Left hindlimb (tissue), 1 donor: Measurements from ENCODE around the gene ZMYM3.
"Not testable (repeated sequence)": the region's sequence is repeated elsewhere in the genome, so short reads cannot be mapped to it uniquely, and the experiment has no call there.

ENCODE experiments used
- DNase-seq: peaks from one replicate; pipeline ENCODE4 v3.0.0-alpha.2; 2018

ZMYM3 gene

DNA sequence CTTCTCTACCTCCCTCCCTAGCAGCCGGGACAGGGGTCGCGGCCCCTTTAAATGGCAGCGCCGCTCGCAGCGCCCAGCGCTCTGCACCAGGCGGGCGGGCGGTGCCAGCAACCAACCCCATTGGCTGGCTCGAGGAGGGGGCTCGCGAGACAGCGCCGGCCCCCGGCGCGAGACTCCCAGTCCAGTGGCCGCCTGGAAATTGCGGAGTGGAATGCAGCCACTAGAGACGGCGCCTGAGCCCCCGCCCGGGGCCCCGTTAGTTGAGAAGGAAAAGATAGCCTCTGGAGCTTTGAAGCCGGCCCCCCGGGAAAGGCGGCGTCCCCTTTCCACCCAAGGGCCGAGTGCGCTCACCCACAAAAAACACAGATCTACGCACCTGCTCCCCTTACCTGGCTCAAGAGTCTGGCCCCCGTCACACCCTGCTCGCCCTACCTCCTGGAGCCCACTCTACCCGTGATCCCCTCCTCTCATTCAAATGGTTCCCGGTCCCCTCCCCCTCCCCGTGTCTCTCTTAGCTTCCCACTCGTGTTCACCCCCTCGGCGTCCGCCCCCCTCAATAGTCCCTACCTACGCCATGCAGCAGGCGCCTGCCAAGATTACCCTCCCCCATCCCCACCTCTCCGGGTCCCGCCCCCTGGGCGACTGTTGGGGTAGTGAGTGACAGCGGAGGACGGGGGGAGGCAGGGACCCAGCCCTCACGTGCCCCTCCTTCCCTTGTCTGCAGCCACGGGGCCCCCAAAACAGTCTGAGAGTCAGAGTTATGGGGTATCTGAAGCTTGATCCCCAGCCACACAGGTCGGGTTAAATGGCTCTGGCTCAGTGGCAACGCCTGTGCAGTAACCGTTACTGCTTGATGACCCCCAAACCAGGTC lies at the start of gene ZMYM3:
TSS of gene ZMYM3 (minus strand) at position 49 of the 872 bp plus-strand sequence. CDS start 885 bp downstream, outside the sequence.
- peak; percentile 91 for DNase-seq

DNA sequence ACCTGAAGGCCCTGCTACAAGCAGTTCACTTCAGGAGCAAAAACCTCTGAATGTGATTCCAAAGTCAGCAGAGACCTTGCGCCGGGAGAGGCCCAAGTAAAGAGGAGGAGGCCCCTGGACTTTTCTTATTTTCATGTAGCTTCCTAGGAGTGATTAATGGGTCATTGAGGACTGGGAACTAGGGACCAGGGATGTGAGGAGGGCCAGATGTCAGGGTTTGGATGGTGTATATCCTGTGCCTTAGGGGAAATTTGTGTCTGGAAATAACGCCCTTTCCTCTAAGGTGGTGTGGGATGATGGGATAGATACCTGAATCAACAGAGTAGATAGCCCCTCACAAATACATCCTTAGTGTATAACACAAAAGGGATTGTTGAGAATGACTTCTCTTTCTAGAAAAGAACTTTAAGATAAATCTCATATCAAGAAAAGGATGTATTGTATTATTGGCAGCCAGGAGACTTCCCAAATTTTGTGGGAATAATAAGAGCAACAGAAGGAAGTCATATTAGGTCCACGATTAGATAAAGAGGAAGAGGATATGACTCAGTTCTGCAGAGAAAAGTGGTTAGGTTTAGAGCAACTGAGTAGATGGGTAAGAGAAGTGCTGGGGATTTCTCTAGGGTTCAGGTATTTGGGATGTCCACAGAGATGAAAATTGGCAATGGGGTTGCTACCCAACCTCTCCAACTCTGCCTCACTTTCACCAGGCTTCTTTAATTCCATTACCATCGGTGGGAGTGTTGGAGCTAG lies 48.7 kb upstream of the ZMYM3 start:
- no peak for DNase-seq

DNA sequence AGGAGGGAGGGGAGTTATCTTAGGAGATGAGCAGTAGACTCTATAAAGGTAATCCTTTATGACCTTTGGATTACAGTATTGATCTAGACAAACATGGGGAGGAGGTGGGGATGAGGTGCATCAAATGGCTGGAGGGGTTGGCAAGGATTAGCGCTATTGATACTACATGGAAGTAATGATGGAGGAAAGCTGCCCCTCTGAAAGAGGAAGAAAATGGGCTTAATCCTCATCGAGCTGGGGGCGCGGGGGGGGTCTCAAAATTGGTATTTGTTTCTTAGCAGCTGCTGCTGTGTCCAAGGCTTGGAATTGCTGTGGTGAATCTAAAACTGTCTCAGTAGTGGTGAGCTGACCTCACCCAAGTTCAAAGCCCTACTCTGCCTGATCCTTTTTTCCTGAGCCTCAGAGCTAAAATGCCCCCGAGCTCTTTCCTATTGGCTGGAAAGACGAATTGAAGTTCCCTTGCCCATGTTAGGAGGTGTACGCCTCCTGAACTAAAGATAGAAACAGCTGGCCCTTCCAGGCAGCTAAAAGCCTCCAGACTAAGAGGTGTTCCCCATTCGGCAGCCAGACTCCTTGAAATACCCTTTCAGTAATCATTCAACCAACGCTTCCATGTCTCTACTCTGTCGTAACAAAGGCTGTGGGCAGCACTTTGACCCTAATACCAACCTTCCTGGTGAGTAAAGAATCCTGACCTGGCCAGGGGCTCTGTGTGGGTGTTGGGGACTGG lies 47.4 kb upstream of the ZMYM3 start, which contains the start of gene ITGB1BP2:
TSS of gene ITGB1BP2 (plus strand) at position 556 of the 730 bp plus-strand sequence. CDS start at position 613, 57 bp downstream.
- peak; percentile 31 for DNase-seq

DNA sequence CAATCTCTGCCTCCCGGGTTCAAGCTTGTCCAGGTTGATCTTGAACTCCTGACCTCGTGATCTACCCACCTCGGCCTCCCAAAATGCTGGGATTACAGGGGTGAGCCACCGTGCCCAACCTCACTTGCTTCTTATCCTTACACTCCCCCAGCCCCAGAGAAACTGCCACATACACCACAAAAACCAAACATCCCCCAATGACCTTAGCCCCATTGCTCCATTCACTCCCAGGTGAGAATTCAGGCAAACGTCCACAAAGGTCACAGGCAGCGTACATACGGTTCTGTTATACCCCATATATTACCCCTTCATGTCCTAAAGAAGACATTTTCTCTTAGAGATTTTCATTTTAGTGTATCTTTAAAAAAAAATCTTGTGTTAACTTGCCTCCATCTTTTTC lies 46.6 kb upstream of the ZMYM3 start:
- not testable (repeated sequence) for DNase-seq

DNA sequence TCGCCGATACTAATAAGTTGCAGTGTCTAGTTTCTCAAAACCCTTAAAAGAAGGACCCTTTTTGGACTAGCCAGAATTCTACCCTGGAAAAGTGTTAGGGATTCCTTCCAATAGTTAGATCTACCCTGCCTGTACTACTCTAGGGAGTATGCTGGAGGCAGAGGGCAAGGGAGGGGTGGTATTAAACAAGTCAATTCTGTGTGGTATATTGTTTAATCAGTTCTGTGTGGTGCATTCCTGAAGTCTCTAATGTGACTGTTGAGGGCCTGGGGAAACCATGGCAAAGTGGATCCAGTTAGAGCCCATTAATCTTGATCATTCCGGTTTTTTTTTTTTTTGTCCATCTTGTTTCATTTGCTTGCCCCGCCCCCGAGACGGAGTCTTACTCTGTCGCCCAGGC lies 46.1 kb upstream of the ZMYM3 start:
- DNase-seq: not testable (repeated sequence)

DNA sequence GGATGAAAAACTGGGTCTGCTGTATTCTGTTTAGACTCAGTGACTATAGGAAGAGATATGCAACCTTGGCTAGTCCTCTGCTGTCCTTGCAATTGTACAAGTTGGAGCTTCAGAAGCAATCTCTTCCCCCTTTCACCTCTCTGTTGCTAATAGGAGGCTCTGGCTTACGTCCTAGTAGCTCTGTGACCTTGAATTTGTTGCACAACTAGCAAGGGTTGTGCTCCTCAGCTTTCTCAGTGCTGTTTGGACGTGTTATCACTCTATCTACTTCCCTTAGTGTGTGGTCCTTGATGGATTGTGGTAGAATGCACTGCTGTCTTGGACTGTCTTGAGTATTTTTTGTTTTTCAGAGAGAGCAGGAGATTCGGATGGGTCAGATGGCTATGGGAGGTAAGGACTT lies 44.2 kb upstream of the ZMYM3 start:
- no peak for DNase-seq

DNA sequence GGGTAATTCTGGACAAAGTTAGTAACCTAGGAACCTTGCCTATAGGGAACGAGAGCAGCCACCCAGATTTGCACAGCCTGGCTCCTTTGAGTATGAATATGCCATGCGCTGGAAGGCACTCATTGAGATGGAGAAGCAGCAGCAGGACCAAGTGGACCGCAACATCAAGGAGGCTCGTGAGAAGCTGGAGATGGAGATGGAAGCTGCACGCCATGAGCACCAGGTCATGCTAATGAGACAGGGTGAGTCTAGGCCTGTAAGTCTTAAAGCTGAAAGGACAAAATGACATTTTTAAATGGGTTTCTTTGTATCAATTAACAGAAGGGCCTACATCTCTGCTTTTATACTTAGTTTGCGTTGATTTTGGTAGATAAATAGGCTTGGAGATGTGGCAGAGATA lies 42.9 kb upstream of the ZMYM3 start:
- no peak for DNase-seq

DNA sequence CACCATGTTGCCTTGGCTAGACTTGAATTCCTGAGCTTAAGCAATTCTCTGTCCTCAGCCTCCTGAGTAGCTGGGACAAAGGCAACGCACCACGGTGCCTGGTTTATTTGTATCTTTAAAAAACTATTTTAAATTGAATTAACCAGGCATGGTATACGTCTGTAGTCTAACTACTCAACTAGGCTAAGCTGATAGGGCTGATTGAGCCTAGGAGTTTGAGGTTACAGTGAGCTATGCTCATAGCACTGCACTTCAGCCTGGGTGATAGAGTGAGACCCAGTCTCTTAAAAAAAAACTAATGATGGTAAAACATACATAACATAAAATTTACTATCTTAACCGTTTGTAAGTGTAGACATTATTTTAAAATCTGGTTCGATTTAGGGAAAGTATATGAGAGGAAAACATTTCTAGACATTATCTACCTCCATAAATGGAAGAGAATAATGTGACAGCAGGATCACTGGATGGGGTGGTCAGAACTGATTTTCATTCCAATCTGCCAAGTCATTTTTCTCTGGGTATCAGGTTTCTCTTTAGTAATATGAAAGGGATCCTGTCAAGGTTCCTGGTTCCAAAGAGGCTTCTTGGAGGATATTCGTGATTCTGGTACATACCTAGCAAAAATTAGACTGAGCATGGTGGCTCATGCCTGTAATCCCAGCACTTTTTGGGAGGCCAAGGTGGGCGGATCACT lies 38.9 kb upstream of the ZMYM3 start:
- DNase-seq: no peak

DNA sequence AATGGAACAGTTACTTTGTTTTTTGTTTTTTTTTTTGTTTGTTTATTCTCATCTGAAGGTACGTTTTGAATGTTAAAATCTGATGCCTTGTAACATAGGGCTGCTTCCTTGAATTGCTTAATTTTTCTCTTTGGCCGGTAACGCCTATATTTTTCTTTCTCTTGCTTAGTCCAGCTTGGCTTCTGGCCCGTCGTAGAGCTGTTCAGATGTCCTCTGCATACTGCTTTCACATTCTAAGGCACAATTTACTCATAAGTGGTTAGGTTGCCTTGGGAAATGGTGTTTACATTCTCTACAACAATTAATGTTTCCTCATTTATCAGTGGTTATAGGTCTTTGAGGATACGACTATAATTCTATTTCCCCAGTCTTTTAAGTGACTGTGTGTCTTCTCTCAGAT lies 37.4 kb upstream of the ZMYM3 start:
- no peak for DNase-seq

DNA sequence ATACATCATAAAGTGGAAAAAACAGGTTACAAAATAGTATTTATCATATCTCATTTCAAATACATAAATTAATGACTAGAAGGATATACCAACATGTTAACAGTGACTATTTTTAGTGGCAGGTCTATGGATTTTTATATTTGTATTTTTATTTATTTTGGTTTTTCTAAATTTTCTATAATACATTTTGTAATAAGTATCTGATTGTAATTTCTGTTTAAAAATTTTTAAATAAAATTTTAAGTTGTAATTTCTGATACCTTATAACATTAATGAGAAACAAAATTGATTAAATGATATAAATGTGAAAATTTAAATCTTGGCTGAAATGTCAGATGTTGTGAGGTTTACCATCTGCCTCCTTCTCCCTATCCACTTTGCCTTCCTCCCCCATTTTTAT lies 32.0 kb upstream of the ZMYM3 start:
- DNase-seq: no peak

DNA sequence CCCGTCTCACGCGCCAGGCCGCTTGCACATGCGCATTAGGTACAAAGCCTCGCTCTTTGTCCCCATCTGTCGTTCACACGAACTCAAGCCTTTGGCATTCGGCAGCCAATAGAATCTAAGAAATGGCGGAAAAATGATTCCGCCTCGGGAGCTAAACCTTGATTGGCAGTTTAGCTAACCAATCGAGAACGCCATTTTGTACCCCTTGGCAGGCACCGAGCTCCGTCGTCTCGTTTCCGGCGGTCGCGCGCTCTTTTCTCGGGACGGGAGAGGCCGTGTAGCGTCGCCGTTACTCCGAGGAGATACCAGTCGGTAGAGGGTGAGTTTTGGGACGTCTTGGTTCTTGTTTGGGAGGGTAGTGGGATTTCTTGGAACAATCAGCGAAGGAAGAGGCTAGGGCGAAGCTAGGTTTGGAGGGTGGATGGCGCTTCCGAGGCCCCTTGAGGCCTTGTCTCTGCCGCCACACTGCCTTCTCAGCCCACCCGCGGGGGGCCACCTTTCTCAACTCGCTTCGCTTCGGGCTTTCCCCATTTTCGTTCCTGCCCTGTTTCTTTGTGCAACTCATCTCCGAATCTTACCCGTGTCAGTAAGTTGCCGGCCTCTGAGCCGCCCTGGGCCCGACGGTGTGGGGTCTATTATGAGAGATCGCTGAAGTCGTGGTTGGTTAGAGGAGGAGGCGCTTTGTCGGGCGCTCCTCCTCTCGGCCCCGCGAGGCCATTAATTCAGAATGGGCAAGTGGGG lies 29.6 kb upstream of the ZMYM3 start, which contains the start of gene NONO:
TSS of gene NONO (plus strand) at position 233 of the 741 bp plus-strand sequence. CDS start 7,003 bp downstream, outside the sequence.
- DNase-seq: no peak

DNA sequence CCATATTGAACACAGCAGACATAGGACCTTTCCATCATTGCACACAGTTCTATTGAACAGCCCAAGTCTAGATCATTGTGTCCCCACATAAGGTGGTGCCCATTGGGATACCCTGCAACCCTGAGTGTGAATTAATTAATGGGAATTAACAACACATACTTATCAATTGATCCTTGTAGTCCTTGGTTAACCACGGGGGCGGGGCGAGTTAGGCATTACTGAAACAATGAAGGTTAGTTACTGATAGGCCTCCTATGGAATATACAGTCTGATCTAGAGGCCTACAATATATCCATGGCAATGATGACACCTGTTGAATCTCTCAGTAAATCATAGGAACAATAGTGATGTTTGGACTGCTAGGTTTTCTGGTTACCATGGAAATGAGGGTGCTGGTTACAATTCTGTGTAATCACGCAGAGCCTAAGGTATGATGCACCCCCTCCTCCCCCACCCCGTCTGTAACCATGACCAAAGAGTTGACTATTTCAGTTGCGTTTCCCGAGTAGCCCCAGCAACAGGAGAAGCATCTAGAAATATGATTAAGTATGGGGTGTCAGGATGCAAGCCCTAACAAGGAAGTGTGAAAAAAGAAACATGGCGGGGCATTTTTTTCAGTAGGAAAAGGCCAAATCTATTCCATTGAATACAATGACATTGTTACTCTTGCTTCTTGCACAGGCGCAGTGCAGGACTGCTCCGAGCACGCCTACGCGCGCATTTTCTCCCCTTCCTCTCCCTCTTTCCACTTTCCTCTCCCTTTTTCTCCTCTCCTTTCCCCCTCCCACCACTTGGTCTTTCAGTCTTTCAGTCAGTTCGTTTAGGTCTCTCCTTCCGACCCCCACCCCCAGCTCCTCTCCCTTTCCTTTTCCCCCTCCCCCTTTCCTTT lies 28.8 kb upstream of the ZMYM3 start:
- DNase-seq: peak; percentile 92

DNA sequence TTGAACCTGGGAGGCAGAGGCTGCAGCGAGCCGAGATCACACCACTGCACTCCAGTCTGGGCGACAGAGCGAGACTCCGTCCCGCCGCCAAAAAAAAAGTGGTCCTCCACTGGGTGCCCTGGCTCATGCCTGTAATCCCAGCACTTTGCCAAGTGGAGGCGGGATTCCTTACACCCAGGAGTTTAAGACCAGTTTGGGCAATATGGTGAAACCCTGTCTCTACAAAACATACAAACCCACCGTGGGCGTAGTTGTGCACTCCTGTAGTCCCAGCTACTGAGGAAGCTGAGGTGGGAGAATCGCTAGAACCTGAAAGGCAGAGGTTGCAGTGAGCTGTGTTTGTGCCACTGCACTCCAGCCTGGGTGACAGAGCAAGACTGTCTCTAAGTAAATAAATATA lies 27.4 kb upstream of the ZMYM3 start:
- DNase-seq: not testable (repeated sequence)

DNA sequence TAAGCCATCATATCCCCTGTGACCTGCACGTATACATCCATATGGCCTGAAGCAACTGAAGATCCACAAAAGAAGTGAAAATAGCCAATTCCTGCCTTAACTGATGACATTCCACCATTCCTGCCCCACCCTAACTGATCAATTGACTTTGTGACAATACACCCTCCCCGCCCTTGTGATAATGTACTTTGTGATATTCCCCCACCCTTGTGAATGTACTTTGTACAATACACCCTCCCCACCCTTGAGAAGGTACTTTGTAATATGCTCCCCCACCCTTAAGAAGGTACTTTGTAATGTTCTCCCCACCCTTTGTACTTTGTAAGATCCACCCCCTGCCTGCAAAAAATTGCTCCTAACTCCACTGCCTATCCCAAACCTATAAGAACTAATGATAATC lies 18.4 kb upstream of the ZMYM3 start:
- not testable (repeated sequence) for DNase-seq

DNA sequence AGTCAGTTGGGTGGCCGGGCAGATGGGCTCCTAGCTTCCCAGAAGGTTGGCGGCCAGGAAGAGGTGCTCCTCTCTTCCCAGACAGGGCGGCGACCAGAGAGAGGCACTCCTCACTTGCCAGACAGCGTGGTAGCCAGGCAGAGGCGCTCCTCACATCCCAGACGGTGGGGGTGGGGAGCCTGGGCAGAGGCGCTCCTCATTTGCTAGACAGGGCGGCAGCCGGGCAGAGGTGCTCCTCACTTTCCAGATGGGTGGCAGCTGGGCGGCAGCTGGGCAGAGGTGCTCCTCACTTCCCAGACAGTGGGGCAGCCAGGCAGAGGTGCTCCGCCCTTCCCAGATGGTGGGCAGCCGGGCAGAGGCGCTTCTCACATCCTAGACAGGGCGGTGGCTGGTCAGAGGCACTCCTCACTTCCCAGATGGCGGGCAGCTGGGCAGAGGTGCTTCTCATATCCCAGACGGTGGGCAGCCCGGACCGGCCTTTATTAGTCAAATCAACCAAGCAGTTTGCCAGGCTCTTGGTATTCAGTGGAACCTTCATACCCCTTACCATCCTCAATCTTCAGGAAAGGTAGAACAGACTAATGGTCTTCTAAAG lies 16.0 kb upstream of the ZMYM3 start:
- no peak for DNase-seq

DNA sequence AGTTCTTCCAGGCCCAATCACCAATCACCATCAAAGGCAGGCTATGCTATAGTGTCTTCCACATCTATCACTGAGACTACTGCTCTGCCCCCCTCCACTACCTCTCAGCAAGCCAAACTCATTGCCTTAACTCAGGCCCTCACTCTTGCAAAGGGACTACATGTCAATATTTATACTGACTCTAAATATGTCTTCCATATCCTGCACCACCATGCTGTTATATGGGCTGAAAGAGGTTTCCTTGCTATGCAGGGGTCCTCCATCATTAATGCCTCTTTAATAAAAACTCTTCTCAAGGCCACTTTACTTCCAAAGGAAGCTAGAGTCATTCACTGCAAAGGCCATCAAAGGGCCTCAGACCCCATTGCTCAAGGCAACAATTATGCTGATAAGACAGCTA lies 14.7 kb upstream of the ZMYM3 start:
- not testable (repeated sequence) for DNase-seq

DNA sequence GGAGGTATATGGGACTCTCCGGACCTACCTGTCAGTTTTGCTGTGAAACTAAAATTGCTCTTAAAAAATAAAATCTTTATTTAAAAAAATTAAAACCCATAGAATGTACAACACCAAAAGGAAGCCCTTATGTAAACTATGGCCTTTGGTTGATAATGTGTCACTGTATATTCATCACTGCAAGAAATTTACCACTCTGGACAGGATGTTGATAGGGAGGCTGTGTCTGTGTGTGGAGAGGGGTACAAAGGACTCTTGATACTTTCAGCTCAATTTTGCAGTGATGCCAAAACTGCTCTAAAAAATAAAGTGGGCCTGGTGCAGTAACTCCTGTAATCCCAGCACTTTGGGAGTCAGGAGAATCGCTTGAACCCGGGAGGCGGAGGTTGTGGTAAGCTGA lies 2.9 kb upstream of the ZMYM3 start:
- DNase-seq: no peak

DNA sequence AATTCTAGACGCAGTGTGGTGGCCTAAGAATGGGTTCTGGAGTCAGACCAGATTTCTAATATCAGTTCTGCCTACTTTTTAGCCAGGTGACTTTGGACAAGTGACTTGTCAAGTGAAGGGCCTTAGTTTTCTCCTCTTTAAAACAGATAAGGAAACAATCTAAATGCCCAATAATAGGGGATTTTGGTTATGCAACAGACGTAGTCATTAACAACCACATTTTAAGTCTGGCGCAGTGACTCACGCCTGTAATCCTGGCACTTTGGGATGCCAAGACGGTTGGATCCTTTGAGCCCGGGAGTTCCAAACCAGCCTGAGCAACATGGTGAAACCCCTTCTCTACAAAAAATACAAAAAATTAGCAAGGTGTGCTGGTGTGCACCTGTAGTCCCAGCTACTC lies 2.1 kb upstream of the ZMYM3 start:
- DNase-seq: no peak

DNA sequence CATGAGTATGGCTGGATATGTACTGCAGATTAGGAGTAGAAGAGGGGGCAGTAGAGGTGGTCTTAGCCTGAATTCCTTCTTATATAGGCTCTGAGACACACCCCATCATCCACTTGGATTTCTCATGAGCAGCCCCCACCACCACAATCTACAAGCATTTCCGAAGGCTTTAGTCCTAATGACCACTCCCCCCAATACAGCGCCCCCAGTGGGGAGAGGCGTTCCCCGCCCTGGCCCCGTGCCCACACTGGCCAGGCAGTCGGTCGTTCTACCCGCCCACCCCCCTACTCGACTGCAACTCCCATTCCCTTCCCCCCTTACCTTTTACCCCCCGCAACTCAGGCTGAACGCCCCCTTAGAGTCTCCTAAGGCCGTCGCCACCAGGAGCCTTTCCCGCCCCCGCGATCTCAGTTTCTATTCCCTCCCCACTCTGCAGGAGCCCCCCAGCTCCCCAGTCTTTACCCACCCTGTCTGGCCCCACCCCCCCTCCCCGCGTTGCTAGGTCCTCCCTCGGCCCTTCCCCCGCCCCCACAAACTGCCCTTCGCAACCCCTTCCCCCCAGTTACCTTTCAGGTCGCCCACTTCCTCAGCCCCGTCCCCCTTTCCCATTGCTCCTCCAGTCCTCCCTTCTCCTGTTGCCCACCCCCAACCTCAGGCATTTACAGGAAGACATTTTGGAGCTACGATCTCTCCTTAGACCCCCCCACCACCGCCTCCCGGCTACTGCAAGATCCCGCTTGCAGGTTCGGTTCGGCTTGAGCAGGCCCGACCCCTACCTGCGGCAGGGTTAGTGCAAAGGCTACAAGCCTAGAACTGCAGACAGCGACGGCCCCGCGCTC lies 468 bp downstream of the ZMYM3 start:
- peak; percentile 67 for DNase-seq
